Measurements from ENCODE around the gene TMEM119. TPM values are rescaled to one million over a fixed set of nuclear protein-coding genes. Genes with fewer than 3 reads are reported as not detected.

Gene TMEM119
- total and polyA plus RNA-seq, 8 donors = 1.0 to 18.8 (median 2.1) TPM

DNA sequence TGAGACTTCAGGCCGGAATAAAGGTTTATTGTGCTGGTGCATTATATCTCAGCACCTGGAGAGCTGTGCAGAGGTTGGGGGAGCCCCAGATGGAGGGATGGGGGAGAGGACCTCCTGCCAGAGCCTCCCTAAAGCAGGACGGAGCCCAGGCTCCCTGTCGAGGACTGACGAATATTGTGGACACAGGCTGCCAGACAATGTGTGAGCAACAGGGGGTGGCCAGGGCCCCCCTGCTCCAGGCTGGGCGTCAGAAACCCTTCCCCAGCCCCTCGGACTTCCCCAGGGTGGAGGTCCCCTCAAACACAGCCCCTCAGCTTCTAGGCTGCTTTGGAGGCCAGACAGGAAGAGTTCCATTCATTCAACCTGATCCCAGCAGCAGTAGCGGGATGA, 8.0 kb downstream of the TMEM119 start:
- no peak for FAIRE-seq
- DNase-seq = no peak
- H3K9me3 ChIP-seq = no peaks in the 10 kb centered on the region
- intact Hi-C loops (cut with DNase I) = no loop called here
- TF ChIP-seq, protein P1, sequence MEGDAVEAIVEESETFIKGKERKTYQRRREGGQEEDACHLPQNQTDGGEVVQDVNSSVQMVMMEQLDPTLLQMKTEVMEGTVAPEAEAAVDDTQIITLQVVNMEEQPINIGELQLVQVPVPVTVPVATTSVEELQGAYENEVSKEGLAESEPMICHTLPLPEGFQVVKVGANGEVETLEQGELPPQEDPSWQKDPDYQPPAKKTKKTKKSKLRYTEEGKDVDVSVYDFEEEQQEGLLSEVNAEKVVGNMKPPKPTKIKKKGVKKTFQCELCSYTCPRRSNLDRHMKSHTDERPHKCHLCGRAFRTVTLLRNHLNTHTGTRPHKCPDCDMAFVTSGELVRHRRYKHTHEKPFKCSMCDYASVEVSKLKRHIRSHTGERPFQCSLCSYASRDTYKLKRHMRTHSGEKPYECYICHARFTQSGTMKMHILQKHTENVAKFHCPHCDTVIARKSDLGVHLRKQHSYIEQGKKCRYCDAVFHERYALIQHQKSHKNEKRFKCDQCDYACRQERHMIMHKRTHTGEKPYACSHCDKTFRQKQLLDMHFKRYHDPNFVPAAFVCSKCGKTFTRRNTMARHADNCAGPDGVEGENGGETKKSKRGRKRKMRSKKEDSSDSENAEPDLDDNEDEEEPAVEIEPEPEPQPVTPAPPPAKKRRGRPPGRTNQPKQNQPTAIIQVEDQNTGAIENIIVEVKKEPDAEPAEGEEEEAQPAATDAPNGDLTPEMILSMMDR (IDR thresholded peaks at IDR 0.05) = no peak
- no peak for ATAC-seq
- H3K4me1 ChIP-seq = no peaks in the 10 kb centered on the region
- no peaks in the 10 kb centered on the region for H3K27me3 ChIP-seq
- H3K36me3 ChIP-seq = no peaks in the 10 kb centered on the region
- WGBS, 2 donors = 46 to 53% methylated on average over 7 of the region's 7 CpGs
- H3K27ac ChIP-seq = no peak overlapping the region
- no peak overlapping the region for H3K4me3 ChIP-seq

GRCh38 chr12:108589028-108589839, 8.7 kb downstream of the TMEM119 start:
- TF ChIP-seq, protein P1 (IDR thresholded peaks at IDR 0.05) = no peak
- Histone ChIP-seq H3K27me3 (no peaks in the 10 kb centered on the region), H3K4me1 (no peaks in the 10 kb centered on the region), H3K27ac (no peak overlapping the region), H3K9me3 (no peaks in the 10 kb centered on the region), H3K36me3 (no peaks in the 10 kb centered on the region), H3K4me3 (no peak overlapping the region)
- intact Hi-C loops (cut with DNase I) = no loop called here
- DNase-seq (peak in 2 of 6 donors; percentile 21 to 28), ATAC-seq (peak in 3 of 4 donors; percentile 54 to 85 (median 66)), FAIRE-seq (no peak)
- WGBS, 2 donors = 22 to 40% methylated on average over 14 to 15 of the region's 15 CpGs

DNA sequence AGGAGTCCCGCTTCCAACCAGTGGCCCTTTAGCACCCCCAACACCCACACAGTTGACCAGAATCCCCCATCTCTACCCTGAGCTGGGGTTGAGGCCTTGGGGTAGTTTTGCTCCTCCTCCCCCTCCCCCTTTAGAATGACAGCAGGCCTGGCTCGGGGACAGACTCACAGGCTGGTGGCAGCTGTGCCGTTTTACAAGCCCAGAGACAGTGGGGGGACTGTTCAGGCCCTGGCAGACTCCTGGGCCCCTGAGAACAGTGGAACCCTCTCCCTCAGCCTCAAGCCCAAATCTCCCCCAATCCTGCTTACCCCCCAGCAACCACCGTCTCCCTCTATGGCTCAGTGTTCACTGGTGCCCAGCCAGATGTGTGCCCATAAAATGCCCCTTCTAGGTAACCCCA, 10.1 kb downstream of the TMEM119 start:
- no peaks in the 10 kb centered on the region for H3K27me3 ChIP-seq
- WGBS, 2 donors = 47 to 69% methylated on average over 4 of the region's 4 CpGs
- no peaks in the 10 kb centered on the region for H3K36me3 ChIP-seq
- no peak overlapping the region for H3K4me3 ChIP-seq
- intact Hi-C loops (cut with DNase I) = no loop called here
- no peaks in the 10 kb centered on the region for H3K4me1 ChIP-seq
- no peak for DNase-seq
- H3K9me3 ChIP-seq = no peaks in the 10 kb centered on the region
- TF ChIP-seq, protein P1 (IDR thresholded peaks at IDR 0.05) = no peak
- no peak for ATAC-seq
- H3K27ac ChIP-seq = no peak overlapping the region
- FAIRE-seq = no peak

DNA sequence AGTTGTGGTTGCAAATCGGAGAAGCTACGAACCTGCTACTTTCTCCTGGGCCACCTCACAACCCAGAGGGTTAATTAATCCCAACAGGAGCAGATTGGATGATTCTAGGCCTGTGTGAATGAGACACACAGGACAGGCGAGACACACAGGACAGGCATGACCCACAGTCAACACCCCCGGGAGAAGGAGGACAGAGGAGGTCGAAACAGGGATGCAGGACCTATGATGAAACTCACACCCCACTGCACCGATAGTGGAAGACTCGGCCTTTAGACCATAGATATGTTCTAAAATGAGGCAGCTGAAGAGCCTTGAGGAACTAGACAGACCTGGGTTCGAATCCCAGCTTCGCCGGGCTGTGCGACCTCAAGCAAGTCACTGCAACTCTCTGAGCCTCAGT, 11.6 kb downstream of the TMEM119 start:
- ATAC-seq = no peak
- H3K4me3 ChIP-seq = no peak overlapping the region
- DNase-seq = no peak
- H3K36me3 ChIP-seq = no peaks in the 10 kb centered on the region
- H3K27me3 ChIP-seq = no peaks in the 10 kb centered on the region
- H3K4me1 ChIP-seq = no peaks in the 10 kb centered on the region
- TF ChIP-seq, protein P1 (IDR thresholded peaks at IDR 0.05) = no peak
- H3K27ac ChIP-seq = no peak overlapping the region
- WGBS, 2 donors = 75 to 80% methylated on average over 11 of the region's 11 CpGs
- FAIRE-seq = no peak
- intact Hi-C loops (cut with DNase I) = no loop called here
- H3K9me3 ChIP-seq = no peaks in the 10 kb centered on the region

DNA sequence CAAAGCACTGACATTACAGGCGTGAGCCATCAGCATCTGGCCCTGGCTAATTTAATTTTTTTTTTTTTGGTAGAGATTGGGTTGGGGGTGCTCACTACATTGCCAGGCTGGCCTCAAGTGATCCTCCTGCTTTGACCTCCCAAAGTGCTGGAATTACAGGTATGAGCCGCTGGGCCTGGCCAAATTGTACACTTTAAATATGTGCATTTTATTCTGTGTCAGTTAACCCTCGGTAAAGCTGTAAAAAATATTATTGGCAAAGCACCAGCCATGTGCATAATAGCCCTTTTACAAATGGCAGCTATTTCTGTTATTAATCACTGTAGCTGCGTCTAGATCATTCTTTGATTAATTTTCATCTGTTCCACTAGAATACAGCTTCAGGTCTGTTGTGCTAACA, 12.0 kb downstream of the TMEM119 start:
- Histone ChIP-seq H3K4me1 (no peaks in the 10 kb centered on the region), H3K4me3 (no peak overlapping the region), H3K9me3 (no peaks in the 10 kb centered on the region), H3K36me3 (no peaks in the 10 kb centered on the region), H3K27ac (no peak overlapping the region), H3K27me3 (no peaks in the 10 kb centered on the region)
- ATAC-seq (peak in 1 of 4 donors; percentile 17), FAIRE-seq (no peak), DNase-seq (no peak)
- intact Hi-C loops (cut with DNase I) = no loop called here
- TF ChIP-seq, protein P1 (IDR thresholded peaks at IDR 0.05) = no peak
- 22 to 30% methylated on average over 4 of the region's 4 CpGs for WGBS, 2 donors

All from pancreas (tissue), 10 donors.